PC-3 (cell line): ENCODE measurements around the gene LRP1B. TPM values are rescaled to one million over a fixed set of nuclear protein-coding genes. Genes with fewer than 3 reads are reported as not detected.

Source experiments
- ATAC-seq: fragments of 200-7000 bp; cut with Tn5 transposase; 2 replicates; pipeline ENCODE4 v1.9.1; 2020; ENCODE audit warnings: mild to moderate bottlenecking, moderate library complexity
- BruUV-seq: library from RNA; stranded (reverse); fragments of 400-500 nt; replicated peaks from 2 replicates; lab custom pipeline; 2021; lab: Mats Ljungman, UMichigan
- CTCF ChIA-PET: fragments of 300-600 bp; sonication (Branson Sonifier 250); formaldehyde crosslinking; loops from one replicate; lab custom pipeline; 2022; ENCODE audit warnings: antibody characterized with exemption; lab: Charles Lee
- POLR2A ChIA-PET: fragments of 300-600 bp; sonication (Branson Sonifier 250); formaldehyde crosslinking; loops from one replicate; lab custom pipeline; 2022; ENCODE audit warnings: antibody characterized with exemption; ENCODE audit not compliant: unreplicated experiment; lab: Charles Lee
- DNase-seq: peaks from one replicate; pipeline ENCODE4 v3.0.0-alpha.2; 2015
- H2AFZ ChIP-seq: fragments of 300-600 bp; sonication (generic); 2 replicates; pipeline ENCODE4 v1.6.0; 2016; ENCODE audit warnings: antibody characterized with exemption, low read length
- H3F3A ChIP-seq: fragments of 300-600 bp; sonication (generic); one replicate; pipeline ENCODE4 v1.6.0; 2017; ENCODE audit warnings: antibody characterized with exemption, low read length, control low read depth, mild to moderate bottlenecking; ENCODE audit not compliant: unreplicated experiment
- H3K27ac ChIP-seq: fragments of 300-600 bp; sonication (generic); 2 replicates; pipeline ENCODE4 v1.5.1; 2016; ENCODE audit warnings: mild to moderate bottlenecking, low read length
- H3K27me3 ChIP-seq: fragments of 300-600 bp; sonication (generic); 2 replicates; pipeline ENCODE4 v1.6.1; 2016; ENCODE audit warnings: low read length, mixed read lengths
- H3K36me3 ChIP-seq: fragments of 300-600 bp; sonication (generic); 2 replicates; pipeline ENCODE4 v1.6.1; 2016; ENCODE audit warnings: low read depth, mixed run types, low read length, mixed read lengths
- H3K4me1 ChIP-seq: fragments of 300-600 bp; sonication (generic); 2 replicates; pipeline ENCODE4 v1.5.1; 2016; ENCODE audit warnings: low read length; ENCODE audit not compliant: insufficient read depth
- H3K4me2 ChIP-seq: fragments of 300-600 bp; sonication (generic); 2 replicates; pipeline ENCODE4 v1.6.0; 2016; ENCODE audit warnings: low read length
- H3K4me3 ChIP-seq: fragments of 300-600 bp; sonication (generic); 2 replicates; pipeline ENCODE4 v1.5.1; 2016; ENCODE audit warnings: mild to moderate bottlenecking, low read length, mixed read lengths
- H3K79me2 ChIP-seq: fragments of 300-600 bp; sonication (generic); 2 replicates; pipeline ENCODE4 v1.6.1; 2017; ENCODE audit warnings: low read length, mixed read lengths
- H3K9ac ChIP-seq: fragments of 300-600 bp; sonication (generic); 2 replicates; pipeline ENCODE4 v1.6.0; 2016; ENCODE audit warnings: mild to moderate bottlenecking, low read length
- H3K9me2 ChIP-seq: fragments of 300-600 bp; sonication (generic); replicated peaks from 2 replicates; pipeline ENCODE4 v1.6.1; 2016; ENCODE audit warnings: mixed run types, low read length, mixed read lengths
- H3K9me3 ChIP-seq: fragments of 300-600 bp; sonication (generic); 2 replicates; pipeline ENCODE4 v1.6.1; 2016; ENCODE audit warnings: low read length, mixed read lengths
- H4K20me1 ChIP-seq: fragments of 300-600 bp; sonication (generic); 2 replicates; pipeline ENCODE4 v1.6.1; 2016; ENCODE audit warnings: low read length, mixed read lengths
- CTCF ChIP-seq: fragments of 300-600 bp; sonication (generic); conservative IDR thresholded peaks from 2 replicates; pipeline ENCODE4 v1.5.1; 2017; ENCODE audit warnings: antibody characterized with exemption, low read depth, mild to moderate bottlenecking, low read length
- EZH2 ChIP-seq: fragments of 300-600 bp; sonication (generic); IDR thresholded peaks from one replicate; pipeline ENCODE4 v1.6.1; 2017; ENCODE audit warnings: antibody characterized with exemption, mild to moderate bottlenecking, low read length; ENCODE audit not compliant: unreplicated experiment
- EZH2phosphoT487 ChIP-seq: fragments of 300-600 bp; sonication (generic); IDR thresholded peaks from 2 replicates; pipeline ENCODE4 v1.6.1; 2018; ENCODE audit warnings: mild to moderate bottlenecking, antibody characterized with exemption, low read length, borderline replicate concordance
- intact Hi-C: fragments of 100-400 bp; cut with micrococcal nuclease; formaldehyde crosslinking; loops from 2 replicates; pipeline ENCODE4 v1.9.0; 2023
- total RNA-seq: library from RNA; depleted of rRNA; stranded (reverse); fragments of >200 nt; gene quantifications from 2 replicates; pipeline ENCODE4 v1.2.3, GENCODE V29; 2014

LRP1B gene
- total RNA-seq, 1 experiment from 2014 or later = 0.04 TPM

GRCh38 chr2:142124706-142125105, 6.1 kb downstream of the LRP1B start:
- no TSS peak for BruUV-seq
- intact Hi-C loops = no loop called here

GRCh38 chr2:142119347-142119746, 11.5 kb downstream of the LRP1B start:
- Histone ChIP-seq H3K36me3 (no peaks in the 10 kb centered on the region), H3K4me1 (no peaks in the 10 kb centered on the region), H3K27me3 (no peaks in the 10 kb centered on the region), H3K79me2 (no peaks in the 10 kb centered on the region), H3F3A (no peaks in the 10 kb centered on the region), H3K9me2 (no peaks in the 10 kb centered on the region), H3K4me2 (no peak overlapping the region), H3K9me3 (no peaks in the 10 kb centered on the region), H2AFZ (no peak overlapping the region), H3K4me3 (no peak overlapping the region), H3K27ac (no peak overlapping the region), H3K9ac (no peak overlapping the region), H4K20me1 (no peaks in the 10 kb centered on the region)
- ATAC-seq (no peak), DNase-seq (no peak)
- ChIA-PET CTCF (no interaction called here), POLR2A (no interaction called here)
- BruUV-seq = no TSS peak
- no peak for TF ChIP-seq CTCF
- TF ChIP-seq EZH2 = no peak
- TF ChIP-seq EZH2phosphoT487 = no peak
- intact Hi-C loops = no loop called here

More at GRCh38 chr2:142124706-142125105, 6.1 kb downstream of the LRP1B start:
- Histone ChIP-seq H3K27ac (no peak overlapping the region), H3K4me2 (no peak overlapping the region), H3K79me2 (no peaks in the 10 kb centered on the region), H3K27me3 (0 out of 2 replicates have a peak, but pooled peaks cover 1% of the 10 kb centered on the region), H3K4me3 (no peak overlapping the region), H3K36me3 (no peaks in the 10 kb centered on the region), H3K9me3 (no peaks in the 10 kb centered on the region), H3F3A (no peaks in the 10 kb centered on the region), H3K4me1 (no peaks in the 10 kb centered on the region), H3K9me2 (no peaks in the 10 kb centered on the region), H2AFZ (no peak overlapping the region), H3K9ac (no peak overlapping the region), H4K20me1 (no peaks in the 10 kb centered on the region)
- ATAC-seq = no peak
- DNase-seq = no peak
- TF ChIP-seq CTCF = no peak
- TF ChIP-seq EZH2 = no peak
- TF ChIP-seq EZH2phosphoT487 = no peak
- ChIA-PET POLR2A (no interaction called here), CTCF (no interaction called here)

GRCh38 chr2:142112757-142113221, 18.0 kb downstream of the LRP1B start:
- no peaks in the 10 kb centered on the region for H3K9me3 ChIP-seq
- no peak overlapping the region for H2AFZ ChIP-seq
- H3K36me3 ChIP-seq = no peaks in the 10 kb centered on the region
- H3F3A ChIP-seq = no peaks in the 10 kb centered on the region
- H3K4me2 ChIP-seq = no peak overlapping the region
- BruUV-seq = no TSS peak
- ATAC-seq = peak; percentile 97
- no peak overlapping the region for H3K4me3 ChIP-seq
- H3K27me3 ChIP-seq = no peaks in the 10 kb centered on the region
- no peak overlapping the region for H3K9ac ChIP-seq
- ChIA-PET CTCF (interaction anchor here (0.7 to 0.9 kb wide), 3 partner anchors 8 to 75 kb away, joined by 3 read pairs; no protein-coding TSS in a partner anchor), POLR2A (no interaction called here)
- TF ChIP-seq CTCF (peak; percentile 65), EZH2 (no peak), EZH2phosphoT487 (no peak)
- H3K79me2 ChIP-seq = no peaks in the 10 kb centered on the region
- no peaks in the 10 kb centered on the region for H3K9me2 ChIP-seq
- no peaks in the 10 kb centered on the region for H4K20me1 ChIP-seq
- intact Hi-C loops = loop anchor here (1.0 to 5.0 kb wide), 5 partner anchors 11 to 390 kb away; no protein-coding TSS in a partner anchor
- peak; percentile 86 for DNase-seq
- peaks cover 11% of the 10 kb centered on the region for H3K4me1 ChIP-seq
- peak overlapping the region; percentile 60; the same call in 1 of the 2 replicates for H3K27ac ChIP-seq
